NCI-H1105 treated with DMSO at 0.1 percent for 48 hours (cell line): ENCODE measurements around the gene CHST13.

ENCODE experiments used
- DNase-seq: peaks from one replicate; lab custom pipeline; 2025; lab: John Stamatoyannopoulos, UW

The CHST13 gene

GRCh38 chr3:126509597-126510307, 14.2 kb upstream of the CHST13 start:
- no peak for DNase-seq

DNA sequence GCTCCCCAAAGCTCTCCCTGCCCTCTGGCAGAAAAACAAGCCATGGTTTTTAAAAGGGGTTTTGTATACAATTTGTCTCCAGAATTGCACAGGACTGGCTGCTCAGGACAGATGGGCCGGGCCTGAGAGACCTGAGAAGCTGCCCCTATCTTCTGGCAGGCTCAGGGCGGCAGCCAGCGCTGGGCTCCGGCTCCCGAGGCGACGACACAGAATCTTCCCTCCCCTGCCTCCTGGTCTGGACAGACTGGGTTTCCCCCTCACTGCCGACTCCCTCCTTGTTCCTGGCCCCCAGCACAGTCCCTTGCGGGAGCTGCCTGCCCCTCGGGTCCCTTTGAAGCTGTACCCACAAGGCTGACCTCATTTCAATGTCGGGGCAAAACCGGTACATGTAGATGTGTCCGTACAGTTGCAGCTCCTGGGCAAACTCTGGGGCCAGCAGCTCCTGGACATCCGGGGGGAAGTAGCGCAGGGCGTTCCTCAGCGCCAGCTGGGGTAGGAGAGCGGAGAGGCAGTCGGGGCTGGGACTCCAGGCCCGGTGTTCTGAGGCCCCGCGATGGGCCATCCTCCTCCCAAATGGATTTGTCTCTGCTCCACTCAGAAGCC, 13.5 kb upstream of the CHST13 start:
- DNase-seq = no peak

DNA sequence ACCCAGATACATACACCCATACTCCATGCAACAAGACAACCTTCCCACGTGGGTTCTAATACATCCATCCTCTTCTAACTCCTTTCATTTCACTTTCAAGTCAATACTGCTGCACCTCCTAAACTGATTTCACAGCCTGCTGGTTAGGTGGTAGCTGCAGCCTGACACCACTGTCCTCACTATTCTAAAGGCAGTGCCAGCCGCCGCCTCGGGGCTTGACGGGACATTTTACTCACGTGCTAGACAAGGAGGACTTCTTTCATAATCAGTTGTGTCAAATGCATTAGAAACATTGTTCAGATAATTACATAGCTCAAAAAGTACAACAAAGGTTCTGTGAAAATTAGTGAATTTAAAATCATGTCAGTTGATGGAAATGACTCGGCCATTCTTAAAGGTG, 12.7 kb upstream of the CHST13 start:
- no peak for DNase-seq

GRCh38 chr3:126512026-126512425, 11.9 kb upstream of the CHST13 start:
- DNase-seq = no peak

DNA sequence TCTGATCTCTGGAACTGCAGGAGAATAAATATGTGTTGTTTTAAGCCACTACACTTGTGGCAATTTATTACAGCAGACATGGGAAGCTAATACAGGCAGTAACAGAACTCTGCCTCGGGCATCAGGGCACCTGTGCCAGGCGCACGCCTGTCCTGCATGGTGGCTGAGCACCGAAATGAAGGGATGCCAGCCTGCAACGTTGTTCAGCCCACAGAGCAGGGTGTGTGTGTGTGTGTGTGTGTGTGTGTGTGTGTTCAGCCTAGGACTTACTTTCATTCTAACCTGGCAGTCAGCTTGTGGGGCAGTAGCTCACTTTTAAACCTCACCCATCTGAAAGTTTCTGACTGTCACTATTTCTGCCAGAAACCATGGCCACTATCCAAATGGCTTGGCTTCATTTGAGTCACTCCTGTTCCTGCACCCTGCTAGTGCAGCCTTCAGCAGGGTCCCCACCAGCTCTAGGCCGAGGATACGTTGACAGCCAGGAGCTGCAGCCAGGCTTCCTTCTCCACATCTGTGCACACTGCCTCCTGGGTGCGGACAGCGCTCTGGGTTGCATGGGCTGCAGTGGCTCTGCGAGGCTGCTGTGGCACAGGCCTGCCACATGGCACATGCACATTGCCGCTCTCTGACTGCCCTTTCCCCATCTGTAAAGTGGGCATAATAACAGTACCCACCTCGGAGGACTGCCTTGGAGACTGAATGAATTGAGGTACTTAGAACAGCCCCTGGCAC, 10.9 kb upstream of the CHST13 start:
- no peak for DNase-seq

DNA sequence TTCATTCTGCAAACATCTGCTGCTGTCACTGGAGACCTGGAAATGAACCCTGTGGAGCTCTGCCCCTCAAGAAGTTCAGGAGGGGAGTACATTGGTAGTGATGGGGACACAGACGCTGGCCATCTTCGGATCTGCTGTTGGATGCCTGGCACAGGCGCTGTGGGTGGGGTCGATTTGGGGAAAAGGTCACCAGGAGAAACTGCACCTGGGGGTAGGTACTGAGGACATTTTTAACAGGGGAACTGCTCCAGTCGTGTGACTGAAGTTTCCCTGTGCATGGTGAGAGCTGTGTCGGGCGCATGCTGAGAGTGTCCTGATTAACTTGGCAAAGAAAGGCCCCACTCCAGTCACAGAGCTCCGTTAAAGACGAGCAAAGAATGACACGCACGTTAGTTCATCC, 9.8 kb upstream of the CHST13 start:
- no peak for DNase-seq

- peak; percentile 49 for DNase-seq
Observed at GRCh38 chr3:126515066-126515706, 8.8 kb upstream of the CHST13 start.

DNA sequence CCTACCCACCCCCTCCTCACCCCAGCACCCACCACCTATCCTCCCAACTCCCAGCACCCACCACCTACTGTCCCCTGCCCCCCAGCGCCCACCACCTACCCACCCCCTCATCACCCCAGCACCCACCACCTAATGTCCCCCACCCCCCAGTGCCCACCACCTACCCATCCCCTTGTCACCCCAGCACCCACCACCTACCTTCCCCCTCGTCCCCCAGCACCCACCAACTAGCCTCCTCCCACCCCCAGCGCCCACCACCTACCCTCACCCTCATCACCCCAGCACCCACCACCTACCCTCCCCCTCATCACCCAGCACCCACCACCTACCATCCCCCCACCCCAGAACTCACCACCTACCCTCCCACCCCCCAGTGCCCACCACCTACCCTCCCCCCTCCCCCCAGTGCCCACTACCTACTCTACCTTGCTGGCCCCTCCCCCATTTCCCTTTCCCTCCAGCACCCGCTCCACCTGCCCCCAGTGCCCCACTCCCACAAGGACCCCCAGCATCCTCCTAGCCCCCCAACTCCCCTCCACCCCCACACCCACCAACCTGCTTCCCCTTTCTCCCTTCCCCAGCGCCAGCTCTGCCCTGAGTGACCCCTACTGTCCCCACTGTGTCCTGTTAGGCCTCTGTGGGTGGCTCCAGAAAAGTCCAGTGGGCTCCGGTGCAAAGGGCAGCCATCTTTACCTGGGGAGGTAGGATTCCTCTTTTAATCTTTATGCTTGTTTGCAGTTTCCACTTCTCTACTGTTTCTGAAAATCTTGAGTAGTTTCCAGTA, 7.6 kb upstream of the CHST13 start:
- no peak for DNase-seq

GRCh38 chr3:126516936-126517290, 7.0 kb upstream of the CHST13 start:
- no peak for DNase-seq

DNA sequence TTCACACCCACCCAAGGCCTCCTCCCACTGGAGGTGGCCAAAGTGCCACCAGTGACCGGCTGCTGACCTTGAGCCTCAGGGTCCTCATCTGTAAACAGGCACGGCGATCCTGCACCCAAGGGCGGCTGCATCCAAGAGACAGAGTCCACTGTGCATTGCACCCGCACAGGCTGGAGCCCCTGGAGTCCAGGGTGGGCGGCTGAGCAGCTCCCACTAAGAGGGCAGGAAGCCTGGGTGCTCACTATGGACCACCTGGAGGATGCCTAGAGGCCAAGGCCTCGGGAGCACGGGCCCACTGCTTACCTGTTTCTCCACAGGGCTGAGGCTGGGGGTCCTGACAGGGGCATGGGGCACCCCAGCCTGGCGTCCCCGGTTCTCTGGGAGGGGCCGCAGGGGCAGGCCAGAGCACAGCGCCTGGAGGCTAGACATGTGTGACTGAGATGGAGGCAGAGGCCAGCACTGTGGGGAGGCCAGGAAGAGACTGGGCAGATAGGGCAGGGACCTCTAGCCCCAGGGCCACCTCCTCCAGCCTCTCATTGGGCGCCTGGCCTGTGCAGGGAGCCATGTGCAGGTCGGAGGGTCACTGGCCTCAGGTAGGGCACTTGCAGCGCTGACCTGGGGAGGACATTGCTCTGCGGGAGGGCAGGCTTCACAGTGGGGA, 6.5 kb upstream of the CHST13 start, which contains the start of gene UROC1:
UROC1 (minus strand) TSS at position 483 of the 661 bp plus-strand sequence; CDS start at position 429, 54 bp downstream.
- no peak for DNase-seq

DNA sequence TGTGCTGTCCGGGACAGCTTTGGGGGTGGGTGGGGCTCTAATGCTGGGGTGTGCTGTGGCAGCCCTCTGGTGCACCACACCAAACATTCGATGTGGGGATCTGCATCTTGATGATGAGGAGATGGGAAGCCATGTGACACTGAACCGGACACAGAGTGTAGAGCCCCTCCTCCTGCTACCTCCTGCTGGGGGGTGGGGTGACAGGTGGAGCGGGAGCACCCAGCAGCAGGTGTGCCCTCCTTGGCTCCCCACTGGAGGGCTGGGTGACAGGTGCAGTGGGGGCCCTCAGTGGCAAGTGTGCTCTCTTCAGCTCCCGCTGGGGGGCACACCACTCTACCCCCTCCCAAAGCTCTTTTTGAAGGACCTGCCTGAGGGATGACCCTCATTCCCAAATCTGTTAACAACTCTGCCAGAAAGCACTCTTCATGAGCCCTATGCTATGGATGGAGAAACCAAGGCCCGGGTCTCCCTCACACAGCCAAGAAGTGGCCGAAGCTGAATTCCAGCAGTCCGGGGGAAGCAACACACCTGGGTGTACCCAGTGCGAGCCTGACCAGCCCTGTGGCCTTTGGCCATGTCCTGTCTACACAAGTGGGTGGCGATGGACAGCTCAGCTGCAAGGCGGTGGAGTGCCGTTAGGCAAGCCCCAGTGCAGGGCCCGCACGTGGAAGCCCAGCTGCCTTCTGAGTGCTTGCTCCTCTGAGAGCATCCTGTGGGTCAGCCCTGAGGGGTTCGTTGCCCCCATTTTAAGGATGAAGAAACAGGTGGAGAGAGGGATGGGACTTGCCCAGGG, 5.8 kb upstream of the CHST13 start:
- DNase-seq = no peak

DNA sequence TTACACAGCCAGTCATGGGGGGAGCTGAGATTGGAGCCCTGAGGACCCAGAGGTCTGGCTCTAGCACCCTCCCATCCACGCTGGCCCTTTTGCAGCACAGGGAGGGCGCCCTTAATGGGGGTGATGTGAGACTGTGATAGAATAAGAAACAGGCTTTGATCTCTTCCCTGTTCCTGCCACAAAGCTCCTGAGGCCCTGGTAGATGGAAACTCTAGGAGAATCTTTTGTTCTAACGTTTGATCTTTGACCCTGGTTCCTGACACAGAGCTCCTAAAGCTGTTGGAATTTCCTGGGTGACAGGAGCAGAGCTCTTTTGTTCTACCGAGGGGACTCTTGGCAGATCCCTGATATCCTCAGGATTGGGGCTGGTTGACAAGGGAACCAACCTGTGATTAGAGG, 5.2 kb upstream of the CHST13 start:
- DNase-seq = no peak

GRCh38 chr3:126519506-126520455, 4.2 kb upstream of the CHST13 start:
- no peak for DNase-seq

DNA sequence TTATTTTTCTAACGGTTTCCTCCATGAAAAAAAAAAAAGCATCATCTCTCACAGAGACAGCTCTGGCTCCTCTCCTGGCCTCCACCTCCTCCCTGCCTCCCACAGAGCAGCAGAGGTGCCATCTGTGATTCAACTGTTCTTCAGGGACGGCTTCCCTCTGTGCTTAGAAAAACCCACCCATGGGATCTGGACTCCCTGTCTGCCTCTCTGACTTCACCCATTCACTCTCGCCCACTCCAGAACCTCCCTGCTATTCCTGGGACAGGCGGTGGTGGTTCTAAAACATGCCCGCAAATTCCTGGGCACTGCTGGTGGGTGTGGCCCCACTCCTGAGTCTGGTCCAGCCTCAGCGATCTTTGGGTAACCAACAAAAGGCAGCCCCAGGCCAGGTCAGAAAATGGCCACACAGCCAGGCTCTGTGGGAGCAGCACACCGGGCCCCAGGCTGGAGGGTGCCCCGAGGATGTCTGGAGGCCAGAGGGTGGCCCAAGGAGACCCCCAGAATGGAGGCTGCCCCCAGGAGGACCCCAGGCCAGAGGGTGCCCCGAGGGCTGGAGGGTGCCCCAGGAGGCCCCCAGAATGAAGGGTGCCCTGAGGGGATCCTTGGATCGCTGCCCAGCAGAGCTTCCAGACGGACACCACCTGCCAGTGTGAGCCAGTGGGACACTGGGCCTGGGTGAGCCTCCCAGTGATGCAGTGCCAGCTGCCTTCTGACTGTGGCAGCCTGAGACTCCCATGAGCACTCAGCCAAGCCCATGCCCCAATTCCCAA, 2.6 kb upstream of the CHST13 start:
- no peak for DNase-seq

GRCh38 chr3:126522363-126522788, 1.6 kb upstream of the CHST13 start:
- peak; percentile 61 for DNase-seq

DNA sequence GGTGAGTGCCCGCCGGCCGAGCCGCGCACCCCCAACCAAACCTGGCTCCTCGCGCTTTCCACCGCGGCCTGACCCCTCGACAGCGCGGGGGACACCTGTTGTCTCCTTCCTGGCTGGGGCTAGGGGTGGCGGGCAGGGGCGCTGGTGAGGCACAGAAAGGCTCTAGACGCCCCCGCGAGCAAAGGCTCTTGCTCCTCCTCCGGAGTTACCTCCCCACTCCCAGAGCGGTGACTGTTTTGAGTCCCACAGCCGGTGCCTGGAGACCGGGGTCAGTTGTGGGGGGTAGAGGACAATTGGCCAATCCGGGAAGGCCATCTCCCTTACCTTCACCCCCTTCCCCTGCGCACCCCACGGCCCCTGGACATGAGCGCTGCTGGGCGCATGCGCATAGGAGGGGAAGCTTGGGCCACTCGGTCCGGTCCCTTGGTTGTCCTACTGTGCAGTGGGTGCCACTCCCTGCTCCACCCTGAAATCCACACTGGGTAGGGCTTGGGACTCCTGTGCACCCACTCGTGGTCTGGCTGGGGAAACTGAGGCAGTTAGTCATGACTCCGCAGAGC, 554 bp downstream of the CHST13 start:
- DNase-seq = no peak

- no peak for DNase-seq
Observed at GRCh38 chr3:126525091-126525852, 1.3 kb downstream of the CHST13 start.
